ENCODE measurements around the gene PTGES2.

The PTGES2 gene

GRCh38 chr9:128070874-128071273, 56.7 kb downstream of the PTGES2 start:
- TF ChIP-seq CTCF (conservative IDR thresholded peaks at IDR 0.05) = no peak
- peak overlapping the region; percentile 97 for H3K27ac ChIP-seq
